ENCODE data around the gene CBX7. TPM values are rescaled to one million over a fixed set of nuclear protein-coding genes. Genes with fewer than 3 reads are reported as not detected.

CBX7 gene
- total RNA-seq (5.1 and 7.1 TPM in 2 replicates), polyA plus RNA-seq (3.4 and 4.0 TPM in 2 replicates), polyA minus RNA-seq (3.9 and 6.0 TPM in 2 replicates), Bru-seq, nascent RNA (percentile 38 among the genes with signal in this experiment), BruChase-seq, experiment 1, labeled RNA remaining after a 6-hour chase (percentile 39 among the genes with signal in this experiment), BruChase-seq, experiment 2, labeled RNA remaining after a 2-hour chase (percentile 47 among the genes with signal in this experiment)
- polyA plus RNA-seq (2011; cell fraction: cytosol; rRNA removed) = 1.6 and 2.0 TPM in 2 replicates
- 12.0 and 13.9 TPM in 2 replicates for polyA plus RNA-seq (2011; cell fraction: nucleus; rRNA removed)
- polyA plus RNA-seq (2012) = 1.7 and 1.9 TPM in 2 replicates
- polyA minus RNA-seq (2011; cell fraction: cytosol; rRNA and poly(A)+ RNA removed) = 2.7 TPM
- polyA minus RNA-seq (2011; cell fraction: nucleus; rRNA and poly(A)+ RNA removed) = 6.1 and 6.7 TPM in 2 replicates
- long read RNA-seq, partial matches to known transcripts = 0 of 4 reads
- long read RNA-seq, other reads (novel, unspliced or antisense) = 3 of 4 reads

DNA sequence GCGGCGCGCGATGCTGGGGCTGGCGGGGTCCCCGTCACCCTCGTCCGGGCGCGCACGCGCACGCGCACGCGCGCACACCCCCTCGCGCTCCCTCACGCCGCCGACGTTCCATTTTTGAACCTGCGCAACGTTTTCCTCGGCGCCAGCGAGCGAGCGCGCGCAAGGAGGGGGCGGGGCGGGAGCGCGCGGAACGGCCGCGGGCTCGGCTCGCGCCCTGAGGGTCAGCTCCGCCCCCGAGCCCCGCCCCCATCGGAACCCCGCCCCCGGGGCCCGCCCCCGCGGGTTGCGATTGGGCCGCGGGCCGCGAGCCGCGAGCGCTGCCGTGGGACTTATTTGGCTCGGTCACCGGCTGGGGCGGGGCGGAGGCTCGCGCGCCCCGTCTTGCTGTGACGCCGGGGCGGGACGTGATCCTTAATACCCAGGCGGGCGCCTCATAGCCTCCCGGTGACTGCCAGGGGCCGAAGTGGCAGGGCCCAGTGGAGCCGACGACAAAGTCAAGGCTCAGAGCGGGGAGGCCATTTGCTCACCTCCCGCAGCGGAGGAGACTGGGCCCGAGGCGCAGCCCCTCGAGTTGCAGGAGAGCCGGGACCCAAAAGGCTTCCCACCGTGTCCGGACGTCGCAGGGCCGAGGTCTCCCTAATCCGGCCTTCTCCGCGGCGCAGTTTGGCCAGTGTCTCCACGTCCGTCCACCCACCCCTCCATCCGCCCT is at the start of gene CBX7:
Gene CBX7, minus strand, starts transcription at position 170 of the 709 bp plus-strand sequence. CDS start 236 bp downstream, outside the sequence.
- no peaks in the 10 kb centered on the region for H3K9me3 ChIP-seq (replicated peaks; ENCODE audit: control insufficient read depth, insufficient read depth, low read length)
- H4K20me1 ChIP-seq (replicated peaks; ENCODE audit: control insufficient read depth, extremely low read depth, insufficient read depth, low read length) = no peaks in the 10 kb centered on the region
- intact Hi-C loops (cut with micrococcal nuclease) = loop anchor here (1.0 kb wide), 1 partner anchor 22 kb away; no protein-coding TSS in a partner anchor
- peak within 1 kb of the TSS in 2 of 3 experiments; percentile 62 to 67 for H3K4me3 ChIP-seq (replicated peaks in 1 of 3; ENCODE audit: insufficient read depth in 1 of 3, low read depth in 1 of 3, low read length in 3 of 3)
- peak within 1 kb of the TSS; percentile 67 for H2AFZ ChIP-seq (ENCODE audit: low read depth, low read length)
- dilution Hi-C loops (cut with MboI; ENCODE audit: extremely low pct_ligation_motif_present, low sequenced_read_pairs) = no loop called here
- DNase-seq (ENCODE audit: low read depth, low spot score) (peak; percentile 79), FAIRE-seq (peak; percentile 80)
- ChIA-PET POLR2A (interaction anchor here (0.6 to 2.8 kb wide), 4 partner anchors 32 to 167 kb away, joined by 3 to 14 read pairs (median 3); partner anchors contain the start of gene RPL3), CTCF (interaction anchor here (0.7 to 1.4 kb wide), 4 partner anchors 17 to 164 kb away, joined by 3 to 4 read pairs (median 3); no protein-coding TSS in a partner anchor)
- no peaks in the 10 kb centered on the region for H3K36me3 ChIP-seq (ENCODE audit: control insufficient read depth in 2 of 2, extremely low read depth in 1 of 2, insufficient read depth in 2 of 2, low read length in 2 of 2)
- peaks cover 24 to 29% of the 10 kb centered on the region in 2 experiments for H3K27me3 ChIP-seq (ENCODE audit: control insufficient read depth in 2 of 2, insufficient read depth in 2 of 2, low read length in 2 of 2)
- no peak within 1 kb of the TSS for H3K9ac ChIP-seq (replicated peaks; ENCODE audit: extremely low read depth, insufficient read depth, low read length)
- H3K27ac ChIP-seq (ENCODE audit: insufficient read depth, low read depth, low read length) = no peak within 1 kb of the TSS
- H3K79me2 ChIP-seq (ENCODE audit: control insufficient read depth, insufficient read depth, low read length) = no peaks in the 10 kb centered on the region
- no TSS peak for BruUV-seq (replicated peaks)
- TF ChIP-seq MYC (IDR thresholded peaks at IDR 0.05; ENCODE audit: low read depth, low read length) = no peak
- TF ChIP-seq EZH2 (IDR thresholded peaks at IDR 0.05; ENCODE audit: borderline replicate concordance, low read depth, low read length, severe bottlenecking) = no peak
- no peaks in the 10 kb centered on the region for H3K4me1 ChIP-seq (ENCODE audit: control insufficient read depth, extremely low read depth, insufficient read depth, low read length)
- no peaks in the 10 kb centered on the region for H3K9me1 ChIP-seq (replicated peaks; ENCODE audit: control insufficient read depth, extremely low read depth, insufficient read depth, low read length)
- peak within 1 kb of the TSS; percentile 71 for H3K4me2 ChIP-seq (ENCODE audit: insufficient read depth, low read length)

- Histone ChIP-seq H3K9me3 (replicated peaks; ENCODE audit: control insufficient read depth, insufficient read depth, low read length) (no peaks in the 10 kb centered on the region), H3K4me3 (replicated peaks in 1 of 3; ENCODE audit: insufficient read depth in 1 of 3, low read depth in 1 of 3, low read length in 3 of 3) (no peak overlapping the region), H3K9ac (replicated peaks; ENCODE audit: extremely low read depth, insufficient read depth, low read length) (no peak overlapping the region), H3K79me2 (ENCODE audit: control insufficient read depth, insufficient read depth, low read length) (no peaks in the 10 kb centered on the region), H3K9me1 (replicated peaks; ENCODE audit: control insufficient read depth, extremely low read depth, insufficient read depth, low read length) (no peaks in the 10 kb centered on the region), H4K20me1 (replicated peaks; ENCODE audit: control insufficient read depth, extremely low read depth, insufficient read depth, low read length) (no peaks in the 10 kb centered on the region), H3K27ac (ENCODE audit: insufficient read depth, low read depth, low read length) (no peak overlapping the region), H3K36me3 (ENCODE audit: control insufficient read depth in 2 of 2, extremely low read depth in 1 of 2, insufficient read depth in 2 of 2, low read length in 2 of 2) (no peaks in the 10 kb centered on the region), H3K27me3 (ENCODE audit: control insufficient read depth in 2 of 2, insufficient read depth in 2 of 2, low read length in 2 of 2) (peaks cover 0 to 2% of the 10 kb centered on the region in 2 experiments), H3K4me2 (ENCODE audit: insufficient read depth, low read length) (no peak overlapping the region), H2AFZ (ENCODE audit: low read depth, low read length) (no peak overlapping the region), H3K4me1 (ENCODE audit: control insufficient read depth, extremely low read depth, insufficient read depth, low read length) (no peaks in the 10 kb centered on the region)
- DNase-seq (ENCODE audit: low read depth, low spot score) (no peak), FAIRE-seq (no peak)
- intact Hi-C loops (cut with micrococcal nuclease) = no loop called here
- ChIA-PET POLR2A (no interaction called here), CTCF (no interaction called here)
- TF ChIP-seq, protein P1, sequence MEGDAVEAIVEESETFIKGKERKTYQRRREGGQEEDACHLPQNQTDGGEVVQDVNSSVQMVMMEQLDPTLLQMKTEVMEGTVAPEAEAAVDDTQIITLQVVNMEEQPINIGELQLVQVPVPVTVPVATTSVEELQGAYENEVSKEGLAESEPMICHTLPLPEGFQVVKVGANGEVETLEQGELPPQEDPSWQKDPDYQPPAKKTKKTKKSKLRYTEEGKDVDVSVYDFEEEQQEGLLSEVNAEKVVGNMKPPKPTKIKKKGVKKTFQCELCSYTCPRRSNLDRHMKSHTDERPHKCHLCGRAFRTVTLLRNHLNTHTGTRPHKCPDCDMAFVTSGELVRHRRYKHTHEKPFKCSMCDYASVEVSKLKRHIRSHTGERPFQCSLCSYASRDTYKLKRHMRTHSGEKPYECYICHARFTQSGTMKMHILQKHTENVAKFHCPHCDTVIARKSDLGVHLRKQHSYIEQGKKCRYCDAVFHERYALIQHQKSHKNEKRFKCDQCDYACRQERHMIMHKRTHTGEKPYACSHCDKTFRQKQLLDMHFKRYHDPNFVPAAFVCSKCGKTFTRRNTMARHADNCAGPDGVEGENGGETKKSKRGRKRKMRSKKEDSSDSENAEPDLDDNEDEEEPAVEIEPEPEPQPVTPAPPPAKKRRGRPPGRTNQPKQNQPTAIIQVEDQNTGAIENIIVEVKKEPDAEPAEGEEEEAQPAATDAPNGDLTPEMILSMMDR (IDR thresholded peaks at IDR 0.05; ENCODE audit: extremely low read depth in 1 of 2, insufficient read depth in 1 of 2, low read depth in 1 of 2, low read length in 2 of 2) = no peak
- no peak for TF ChIP-seq FOS (IDR thresholded peaks at IDR 0.05; ENCODE audit: borderline replicate concordance, insufficient read depth, low read length)
- TF ChIP-seq JUN (IDR thresholded peaks at IDR 0.05; ENCODE audit: borderline replicate concordance, insufficient read depth, insufficient read length, low read depth) = no peak
- no peak for TF ChIP-seq EZH2 (IDR thresholded peaks at IDR 0.05; ENCODE audit: borderline replicate concordance, low read depth, low read length, severe bottlenecking)
- no peak for TF ChIP-seq POLR2AphosphoS5 (IDR thresholded peaks at IDR 0.05; ENCODE audit: insufficient read depth, low read depth, low read length)
- no peak for TF ChIP-seq GATA2 (IDR thresholded peaks at IDR 0.05; ENCODE audit: insufficient read depth, insufficient read length, low read depth, low read length)
- TF ChIP-seq MYC (IDR thresholded peaks at IDR 0.05; ENCODE audit: low read depth, low read length) = no peak
- no peak for TF ChIP-seq MAX (IDR thresholded peaks at IDR 0.05; ENCODE audit: insufficient read depth, insufficient read length)
- TF ChIP-seq POLR2A (IDR thresholded peaks at IDR 0.05; ENCODE audit: low read depth, low read length) = no peak
- dilution Hi-C loops (cut with MboI; ENCODE audit: extremely low pct_ligation_motif_present, low sequenced_read_pairs) = no loop called here
- no TSS peak for BruUV-seq (replicated peaks)
Measured at GRCh38 chr22:39197578-39197977, 45.1 kb upstream of the CBX7 start.

Data from endothelial cell of umbilical vein (primary cell).